ENCODE results near the gene OR8B3.

The OR8B3 gene, protein sequence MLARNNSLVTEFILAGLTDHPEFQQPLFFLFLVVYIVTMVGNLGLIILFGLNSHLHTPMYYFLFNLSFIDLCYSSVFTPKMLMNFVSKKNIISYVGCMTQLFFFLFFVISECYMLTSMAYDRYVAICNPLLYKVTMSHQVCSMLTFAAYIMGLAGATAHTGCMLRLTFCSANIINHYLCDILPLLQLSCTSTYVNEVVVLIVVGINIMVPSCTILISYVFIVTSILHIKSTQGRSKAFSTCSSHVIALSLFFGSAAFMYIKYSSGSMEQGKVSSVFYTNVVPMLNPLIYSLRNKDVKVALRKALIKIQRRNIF

DNA sequence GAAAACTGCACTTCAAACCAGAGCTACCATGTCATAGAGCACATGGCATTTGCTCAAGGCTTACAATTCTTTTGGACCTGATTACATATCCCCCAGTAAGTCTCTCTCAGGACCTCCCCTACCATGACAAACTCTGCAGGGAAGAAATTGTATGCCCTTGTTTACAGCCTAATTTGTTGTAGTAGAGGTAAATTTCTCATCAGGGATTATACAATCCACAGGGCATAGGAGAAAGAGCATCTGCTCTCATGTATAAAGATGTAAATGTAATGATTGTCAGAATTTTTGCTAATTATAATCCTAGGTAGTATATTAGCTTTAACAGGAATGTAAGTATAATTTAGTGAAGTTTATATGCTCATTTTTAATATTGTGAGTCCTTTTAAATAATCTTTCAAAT is at the start of gene OR8B3:
OR8B3 (minus strand) TSS at position 101 of the 400 bp plus-strand sequence. CDS start 1,673 bp downstream, outside the sequence.
- H3K36me3 ChIP-seq (ENCODE audit: control insufficient read depth in 2 of 2, insufficient read depth in 1 of 2, low read length in 2 of 2): no peaks in the 10 kb centered on the region
- POLR2A ChIA-PET: no interaction called here
- TF ChIP-seq ZNF560 (tag by site-specific recombination; IDR thresholded peaks at IDR 0.05; ENCODE audit: borderline replicate concordance): no peak
- TF ChIP-seq ZNF140 (tag by site-specific recombination; IDR thresholded peaks at IDR 0.05): no peak

DNA sequence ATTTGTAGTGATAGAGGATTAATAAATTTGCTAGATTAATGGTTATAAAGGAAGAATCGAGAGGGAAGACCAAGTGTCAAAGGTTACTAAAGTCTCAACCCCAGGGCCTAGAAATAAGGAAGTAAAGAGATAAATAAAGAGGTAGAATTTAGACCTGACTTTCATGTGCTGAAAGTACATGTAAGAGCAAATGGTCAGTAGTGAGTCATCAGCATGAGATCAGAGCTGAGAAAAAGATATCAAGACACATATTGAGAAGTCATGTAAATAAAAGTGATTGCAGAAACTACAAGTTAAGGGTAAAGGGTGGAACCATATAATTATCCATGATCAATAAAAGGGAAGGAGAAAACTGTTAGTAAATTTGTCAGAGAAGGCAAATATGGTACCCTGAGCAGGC is 48.1 kb upstream of the OR8B3 start:
- H3K4me3 ChIP-seq (ENCODE audit: low read depth, low read length): no peak overlapping the region
- no peak for TF ChIP-seq ZNF202 (tag by site-specific recombination; IDR thresholded peaks at IDR 0.05; ENCODE audit: borderline replicate concordance)
- TF ChIP-seq, protein P1, sequence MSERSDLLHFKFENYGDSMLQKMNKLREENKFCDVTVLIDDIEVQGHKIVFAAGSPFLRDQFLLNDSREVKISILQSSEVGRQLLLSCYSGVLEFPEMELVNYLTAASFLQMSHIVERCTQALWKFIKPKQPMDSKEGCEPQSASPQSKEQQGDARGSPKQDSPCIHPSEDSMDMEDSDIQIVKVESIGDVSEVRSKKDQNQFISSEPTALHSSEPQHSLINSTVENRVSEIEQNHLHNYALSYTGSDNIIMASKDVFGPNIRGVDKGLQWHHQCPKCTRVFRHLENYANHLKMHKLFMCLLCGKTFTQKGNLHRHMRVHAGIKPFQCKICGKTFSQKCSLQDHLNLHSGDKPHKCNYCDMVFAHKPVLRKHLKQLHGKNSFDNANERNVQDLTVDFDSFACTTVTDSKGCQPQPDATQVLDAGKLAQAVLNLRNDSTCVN (tag by site-specific recombination; optimal IDR thresholded peaks at IDR 0.05): no peak
- no peak for TF ChIP-seq ZNF580 (tag by site-specific recombination; IDR thresholded peaks at IDR 0.05)
- no peak for TF ChIP-seq HIC1 (tag by site-specific recombination; IDR thresholded peaks at IDR 0.05)
- TF ChIP-seq ZNF585B (tag by site-specific recombination; IDR thresholded peaks at IDR 0.05): no peak
- TF ChIP-seq ZFP3 (tag by site-specific recombination; IDR thresholded peaks at IDR 0.05; ENCODE audit: low read depth): no peak
- no peak for TF ChIP-seq ZNF391 (tag by site-specific recombination; IDR thresholded peaks at IDR 0.05; ENCODE audit: borderline replicate concordance, low read depth)
- no peak for TF ChIP-seq ZIC2 (tag by site-specific recombination; IDR thresholded peaks at IDR 0.05)
- no peak for TF ChIP-seq MEIS1 (CRISPR knock-in tag; IDR thresholded peaks at IDR 0.05; ENCODE audit: borderline replicate concordance)
- TF ChIP-seq ZNF404 (tag by site-specific recombination; IDR thresholded peaks at IDR 0.05): no peak
- no peak for TF ChIP-seq ZNF184 (tag by site-specific recombination; IDR thresholded peaks at IDR 0.05)
- no peak for TF ChIP-seq ZNF626 (tag by site-specific recombination; IDR thresholded peaks at IDR 0.05)
- TF ChIP-seq HOXC10 (CRISPR knock-in tag; IDR thresholded peaks at IDR 0.05): no peak
- no peak for TF ChIP-seq ZNF521 (tag by site-specific recombination; IDR thresholded peaks at IDR 0.05)
- no peak for TF ChIP-seq ZNF510 (tag by site-specific recombination; IDR thresholded peaks at IDR 0.05; ENCODE audit: insufficient replicate concordance)
- TF ChIP-seq ZBTB1 (tag by site-specific recombination; IDR thresholded peaks at IDR 0.05): no peak
- TF ChIP-seq ZNF629 (tag by site-specific recombination; IDR thresholded peaks at IDR 0.05): no peak
- TF ChIP-seq REPIN1 (tag by site-specific recombination; IDR thresholded peaks at IDR 0.05; ENCODE audit: low read depth): no peak
- TF ChIP-seq GLIS2 (tag by site-specific recombination; IDR thresholded peaks at IDR 0.05): no peak
- no peak for TF ChIP-seq ZNF140 (tag by site-specific recombination; IDR thresholded peaks at IDR 0.05)
- CTCF ChIA-PET: interaction anchor here (0.9 kb wide), 1 partner anchor 26 kb away, joined by 3 read pairs; no protein-coding TSS in a partner anchor
- H3K36me3 ChIP-seq (ENCODE audit: control insufficient read depth in 2 of 2, insufficient read depth in 1 of 2, low read length in 2 of 2): no peaks in the 10 kb centered on the region
- no peaks in the 10 kb centered on the region for H3K4me1 ChIP-seq (ENCODE audit: control insufficient read depth, insufficient read depth, low read length)
- no peak overlapping the region for H3K27ac ChIP-seq (ENCODE audit: extremely low read depth, low read depth, low read length)
- POLR2A ChIA-PET: no interaction called here
- H3K9me3 ChIP-seq (ENCODE audit: control insufficient read depth, insufficient read depth, low read depth, low read length): no peaks in the 10 kb centered on the region

More for the DNA sequence above, at the start of gene OR8B3:
- H3K27ac ChIP-seq (ENCODE audit: extremely low read depth, low read depth, low read length): no peak within 1 kb of the TSS
- no peaks in the 10 kb centered on the region for H3K4me1 ChIP-seq (ENCODE audit: control insufficient read depth, insufficient read depth, low read length)
- H3K4me3 ChIP-seq (ENCODE audit: low read depth, low read length): no peak within 1 kb of the TSS
- CTCF ChIA-PET: interaction anchor here (0.5 kb wide), 1 partner anchor 33 kb away, joined by 4 read pairs; no protein-coding TSS in a partner anchor
- no peaks in the 10 kb centered on the region for H3K9me3 ChIP-seq (ENCODE audit: control insufficient read depth, insufficient read depth, low read depth, low read length)
